Measurements from ENCODE around the gene MBL2. TPM values are rescaled to one million over a fixed set of nuclear protein-coding genes. Genes with fewer than 3 reads are reported as not detected.

MBL2 gene
- polyA plus RNA-seq, 1 experiment = not detected

DNA sequence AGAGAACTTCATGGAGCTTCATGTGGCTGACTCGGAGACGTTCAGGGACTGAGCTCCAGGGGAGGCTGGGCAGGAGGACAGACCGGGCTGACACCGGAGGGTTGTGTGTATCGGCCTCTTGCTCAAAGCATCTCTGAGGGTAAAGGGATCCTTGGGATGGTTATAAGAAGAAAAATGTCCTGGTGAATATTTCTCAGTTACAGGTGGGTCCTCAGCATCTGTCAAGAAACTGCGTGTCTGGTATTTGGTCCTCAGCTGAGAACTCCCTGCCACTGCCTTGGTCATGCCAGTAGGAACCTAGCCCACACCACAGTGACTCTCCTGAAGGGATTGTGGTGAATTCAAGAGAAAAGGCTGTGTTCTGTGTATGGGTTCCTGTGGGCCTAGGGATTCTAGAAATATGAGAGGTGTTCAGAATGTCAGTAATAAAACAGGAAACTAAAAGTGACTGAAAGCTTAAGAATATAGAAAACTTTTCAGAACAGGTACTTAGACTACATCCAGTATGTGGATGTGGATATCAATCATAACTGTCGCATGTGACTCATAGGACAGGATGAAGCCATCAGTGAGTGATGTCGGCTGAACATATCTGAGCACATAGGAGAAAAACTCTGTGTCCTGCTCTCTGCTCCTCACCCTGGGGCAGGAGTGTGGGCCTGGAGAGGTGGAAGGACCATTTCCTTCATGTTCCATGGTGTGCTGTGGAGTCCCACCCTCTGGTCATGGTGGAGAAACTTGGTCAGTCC, 28.4 kb downstream of the MBL2 start:
- ChIA-PET POLR2A (no interaction called here), CTCF (interaction anchor here (0.9 to 6.3 kb wide), 3 partner anchors 10 to 99 kb away, joined by 3 to 61 read pairs (median 50); no protein-coding TSS in a partner anchor)
- DNase-seq (ENCODE audit: low read depth, low spot score) = no peak
- H3K27me3 ChIP-seq (ENCODE audit: control insufficient read depth, insufficient read depth, low read length) = peaks cover 2% of the 10 kb centered on the region
- H3K4me3 ChIP-seq (ENCODE audit: low read depth, low read length) = no peak overlapping the region
- H3K9me3 ChIP-seq (ENCODE audit: control insufficient read depth, insufficient read depth, low read length) = no peaks in the 10 kb centered on the region
- TF ChIP-seq, protein P1, sequence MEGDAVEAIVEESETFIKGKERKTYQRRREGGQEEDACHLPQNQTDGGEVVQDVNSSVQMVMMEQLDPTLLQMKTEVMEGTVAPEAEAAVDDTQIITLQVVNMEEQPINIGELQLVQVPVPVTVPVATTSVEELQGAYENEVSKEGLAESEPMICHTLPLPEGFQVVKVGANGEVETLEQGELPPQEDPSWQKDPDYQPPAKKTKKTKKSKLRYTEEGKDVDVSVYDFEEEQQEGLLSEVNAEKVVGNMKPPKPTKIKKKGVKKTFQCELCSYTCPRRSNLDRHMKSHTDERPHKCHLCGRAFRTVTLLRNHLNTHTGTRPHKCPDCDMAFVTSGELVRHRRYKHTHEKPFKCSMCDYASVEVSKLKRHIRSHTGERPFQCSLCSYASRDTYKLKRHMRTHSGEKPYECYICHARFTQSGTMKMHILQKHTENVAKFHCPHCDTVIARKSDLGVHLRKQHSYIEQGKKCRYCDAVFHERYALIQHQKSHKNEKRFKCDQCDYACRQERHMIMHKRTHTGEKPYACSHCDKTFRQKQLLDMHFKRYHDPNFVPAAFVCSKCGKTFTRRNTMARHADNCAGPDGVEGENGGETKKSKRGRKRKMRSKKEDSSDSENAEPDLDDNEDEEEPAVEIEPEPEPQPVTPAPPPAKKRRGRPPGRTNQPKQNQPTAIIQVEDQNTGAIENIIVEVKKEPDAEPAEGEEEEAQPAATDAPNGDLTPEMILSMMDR (IDR thresholded peaks at IDR 0.05; ENCODE audit: low read depth, low read length) = no peak
- H3K27ac ChIP-seq (ENCODE audit: low read depth, low read length) = no peak overlapping the region

- H3K9me3 ChIP-seq (ENCODE audit: control insufficient read depth, insufficient read depth, low read length) = no peaks in the 10 kb centered on the region
- ChIA-PET POLR2A (no interaction called here), CTCF (interaction anchor here (0.7 to 5.5 kb wide), 3 partner anchors 37 to 1168 kb away, joined by 4 to 93 read pairs (median 50); no protein-coding TSS in a partner anchor)
- H3K27ac ChIP-seq (ENCODE audit: low read depth, low read length) = no peak overlapping the region
- H3K4me3 ChIP-seq (ENCODE audit: low read depth, low read length) = no peak overlapping the region
- TF ChIP-seq, protein P1 (IDR thresholded peaks at IDR 0.05; ENCODE audit: low read depth, low read length) = no peak
- H3K27me3 ChIP-seq (ENCODE audit: control insufficient read depth, insufficient read depth, low read length) = no peaks in the 10 kb centered on the region
- no peak for DNase-seq (ENCODE audit: low read depth, low spot score)
Observed at GRCh38 chr10:52742731-52743130, 29.9 kb downstream of the MBL2 start.

- ChIA-PET CTCF (interaction anchor here (0.7 to 4.2 kb wide), 8 partner anchors 7 to 1167 kb away, joined by 3 to 93 read pairs (median 4); no protein-coding TSS in a partner anchor), POLR2A (no interaction called here)
- TF ChIP-seq, protein P1 (IDR thresholded peaks at IDR 0.05; ENCODE audit: low read depth, low read length) = no peak
- no peak for DNase-seq (ENCODE audit: low read depth, low spot score)
- no peak overlapping the region for H3K4me3 ChIP-seq (ENCODE audit: low read depth, low read length)
- no peak overlapping the region for H3K27ac ChIP-seq (ENCODE audit: low read depth, low read length)
- no peaks in the 10 kb centered on the region for H3K9me3 ChIP-seq (ENCODE audit: control insufficient read depth, insufficient read depth, low read length)
- H3K27me3 ChIP-seq (ENCODE audit: control insufficient read depth, insufficient read depth, low read length) = no peaks in the 10 kb centered on the region
Observed at GRCh38 chr10:52741851-52742250, 30.7 kb downstream of the MBL2 start.

- CTCF ChIA-PET = interaction anchor here (0.6 to 4.2 kb wide), 11 partner anchors 8 to 433 kb away, joined by 3 to 93 read pairs (median 4); no protein-coding TSS in a partner anchor
- Histone ChIP-seq H3K4me3 (ENCODE audit: low read depth, low read length) (no peak overlapping the region), H3K9me3 (ENCODE audit: control insufficient read depth, insufficient read depth, low read length) (no peaks in the 10 kb centered on the region), H3K27me3 (ENCODE audit: control insufficient read depth, insufficient read depth, low read length) (no peaks in the 10 kb centered on the region), H3K27ac (ENCODE audit: low read depth, low read length) (no peak overlapping the region)
- TF ChIP-seq, protein P1 (IDR thresholded peaks at IDR 0.05; ENCODE audit: low read depth, low read length) = peak; percentile 88
- POLR2A ChIA-PET = no interaction called here
- no peak for DNase-seq (ENCODE audit: low read depth, low spot score)
Observed at GRCh38 chr10:52740913-52741675, 31.5 kb downstream of the MBL2 start.

All from AG04450 (cell line).